Fibroblast of skin of scalp (primary cell): ENCODE results near the gene ZNF341.
"Not testable (repeated sequence)": the region's sequence is repeated elsewhere in the genome, so short reads cannot be mapped to it uniquely, and the experiment has no call there.

Source experiments
- DNase-seq: peaks from one replicate; pipeline ENCODE4 v3.0.0-alpha.2; 2013

ZNF341 gene

GRCh38 chr20:33730946-33731692 lies 677 bp upstream of the ZNF341 start:
- no peak for DNase-seq

- no peak for DNase-seq
Measured at GRCh38 chr20:33732166-33732970, 572 bp downstream of the ZNF341 start.

GRCh38 chr20:33733654-33734576 lies 2.1 kb downstream of the ZNF341 start:
- peak; percentile 89 for DNase-seq

- DNase-seq: no peak
Measured at GRCh38 chr20:33736962-33737361, 5.2 kb downstream of the ZNF341 start.

- no peak for DNase-seq
Measured at GRCh38 chr20:33739493-33739892, 7.7 kb downstream of the ZNF341 start.

GRCh38 chr20:33740189-33740588 lies 8.4 kb downstream of the ZNF341 start:
- DNase-seq: no peak

- no peak for DNase-seq
Measured at GRCh38 chr20:33744181-33744580, 12.4 kb downstream of the ZNF341 start.

GRCh38 chr20:33744773-33745385 lies 13.1 kb downstream of the ZNF341 start:
- no peak for DNase-seq

- DNase-seq: no peak
Measured at GRCh38 chr20:33746325-33746998, 14.7 kb downstream of the ZNF341 start.

GRCh38 chr20:33751775-33752174 lies 20.0 kb downstream of the ZNF341 start:
- no peak for DNase-seq

GRCh38 chr20:33753143-33753542 lies 21.3 kb downstream of the ZNF341 start:
- no peak for DNase-seq

GRCh38 chr20:33753763-33754162 lies 22.0 kb downstream of the ZNF341 start:
- no peak for DNase-seq

GRCh38 chr20:33755936-33756490 lies 24.2 kb downstream of the ZNF341 start:
- DNase-seq: not testable (repeated sequence)

- no peak for DNase-seq
Measured at GRCh38 chr20:33757046-33757445, 25.2 kb downstream of the ZNF341 start.

- DNase-seq: no peak
Measured at GRCh38 chr20:33757458-33757857, 25.7 kb downstream of the ZNF341 start.

- no peak for DNase-seq
Measured at GRCh38 chr20:33761698-33762250, 30.0 kb downstream of the ZNF341 start.

GRCh38 chr20:33765099-33765498 lies 33.3 kb downstream of the ZNF341 start:
- no peak for DNase-seq

GRCh38 chr20:33765592-33765991 lies 33.8 kb downstream of the ZNF341 start:
- no peak for DNase-seq

- no peak for DNase-seq
Measured at GRCh38 chr20:33766686-33767085, 34.9 kb downstream of the ZNF341 start.

- no peak for DNase-seq
Measured at GRCh38 chr20:33767777-33768138, 36.0 kb downstream of the ZNF341 start.

GRCh38 chr20:33769043-33769442 lies 37.2 kb downstream of the ZNF341 start:
- DNase-seq: no peak
